Sigmoid colon (tissue), 4 donors: ENCODE measurements around the gene TMEM258.

Source experiments
- CTCF ChIP-seq, 4 experiments: fragments of 450-650 bp in 3 of 4; fragments of 200-600 bp in 1 of 4; IDR thresholded peaks; one replicate each; pipeline ENCODE4 v1.5.1; 2016 to 2019; ENCODE audit warnings: antibody characterized with exemption in 4 of 4, mild to moderate bottlenecking in 3 of 4, moderate library complexity in 2 of 4
- EP300 ChIP-seq, 4 donors: sonication (generic); formaldehyde crosslinking; IDR thresholded peaks; one replicate each; pipeline ENCODE4 v1.6.1; 2017; ENCODE audit warnings: antibody characterized with exemption in 4 of 4
- POLR2A ChIP-seq, 2 donors: fragments of 450-650 bp; IDR thresholded peaks; one replicate each; pipeline ENCODE4 v1.6.1; 2016; ENCODE audit warnings: antibody characterized with exemption in 2 of 2, mild to moderate bottlenecking in 2 of 2, moderate library complexity in 2 of 2
- POLR2AphosphoS5 ChIP-seq, 4 donors: sonication (generic); formaldehyde crosslinking; IDR thresholded peaks; one replicate each; pipeline ENCODE4 v1.6.1; 2017; ENCODE audit warnings: antibody characterized with exemption in 4 of 4

- TF ChIP-seq CTCF (IDR thresholded peaks at IDR 0.05) = no peak
- TF ChIP-seq POLR2AphosphoS5 (IDR thresholded peaks at IDR 0.05) = no peak
- no peak for TF ChIP-seq POLR2A (IDR thresholded peaks at IDR 0.05)
- TF ChIP-seq EP300 (IDR thresholded peaks at IDR 0.05) = no peak
Observed at GRCh38 chr11:61750631-61751273, 41.6 kb downstream of the TMEM258 start.
